ENCODE data around the gene GPS1.

GRCh38 chr17:82029990-82030469 is 21.7 kb upstream of the GPS1 start:
- TF ChIP-seq, protein P1, sequence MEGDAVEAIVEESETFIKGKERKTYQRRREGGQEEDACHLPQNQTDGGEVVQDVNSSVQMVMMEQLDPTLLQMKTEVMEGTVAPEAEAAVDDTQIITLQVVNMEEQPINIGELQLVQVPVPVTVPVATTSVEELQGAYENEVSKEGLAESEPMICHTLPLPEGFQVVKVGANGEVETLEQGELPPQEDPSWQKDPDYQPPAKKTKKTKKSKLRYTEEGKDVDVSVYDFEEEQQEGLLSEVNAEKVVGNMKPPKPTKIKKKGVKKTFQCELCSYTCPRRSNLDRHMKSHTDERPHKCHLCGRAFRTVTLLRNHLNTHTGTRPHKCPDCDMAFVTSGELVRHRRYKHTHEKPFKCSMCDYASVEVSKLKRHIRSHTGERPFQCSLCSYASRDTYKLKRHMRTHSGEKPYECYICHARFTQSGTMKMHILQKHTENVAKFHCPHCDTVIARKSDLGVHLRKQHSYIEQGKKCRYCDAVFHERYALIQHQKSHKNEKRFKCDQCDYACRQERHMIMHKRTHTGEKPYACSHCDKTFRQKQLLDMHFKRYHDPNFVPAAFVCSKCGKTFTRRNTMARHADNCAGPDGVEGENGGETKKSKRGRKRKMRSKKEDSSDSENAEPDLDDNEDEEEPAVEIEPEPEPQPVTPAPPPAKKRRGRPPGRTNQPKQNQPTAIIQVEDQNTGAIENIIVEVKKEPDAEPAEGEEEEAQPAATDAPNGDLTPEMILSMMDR (IDR thresholded peaks at IDR 0.05; ENCODE audit: low read depth, low read length, poor library complexity, severe bottlenecking): no peak
- TF ChIP-seq EZH2phosphoT487 (IDR thresholded peaks at IDR 0.05; ENCODE audit: borderline replicate concordance, low read length): no peak

Data from DOHH2 (cell line).